HL-60 (cell line): ENCODE results near the gene PHACTR3.

Source experiments
- DNase-seq, 2 experiments: peaks; one replicate each; pipeline ENCODE4 v3.0.0-alpha.2; 2010 to 2020; ENCODE audit warnings: low read depth in 1 of 2, low spot score in 1 of 2
- H3K27ac ChIP-seq: fragments of 250-450 bp; sonication (Bioruptor Pico); replicated peaks from 2 replicates; pipeline ENCODE4 v1.5.1; 2020; ENCODE audit warnings: mild to moderate bottlenecking, moderate library complexity
- H3K27me3 ChIP-seq: fragments of 250-450 bp; sonication (Bioruptor Pico); 2 replicates; pipeline ENCODE4 v1.5.1; 2021; ENCODE audit warnings: mild to moderate bottlenecking, moderate library complexity; ENCODE audit not compliant: insufficient read depth, poor library complexity, severe bottlenecking
- H3K4me3 ChIP-seq: replicated peaks from 2 replicates; pipeline ENCODE4 v1.5.1; 2011; ENCODE audit warnings: mild to moderate bottlenecking, control low read depth, low read length; ENCODE audit not compliant: insufficient read depth
- CTCF ChIP-seq: IDR thresholded peaks from one replicate; pipeline ENCODE4 v1.5.1; 2011; ENCODE audit warnings: low read length, control low read depth, inconsistent platforms; ENCODE audit not compliant: insufficient read depth
- GABPA ChIP-seq: IDR thresholded peaks from 2 replicates; pipeline ENCODE4 v1.6.1; 2012; ENCODE audit warnings: low read depth
- POLR2AphosphoS5 ChIP-seq: IDR thresholded peaks from 2 replicates; pipeline ENCODE4 v1.6.1; 2012; ENCODE audit warnings: low read depth
- REST ChIP-seq: IDR thresholded peaks from 2 replicates; pipeline ENCODE4 v1.6.1; 2012; ENCODE audit warnings: low read depth; ENCODE audit not compliant: insufficient replicate concordance
- SPI1 ChIP-seq: IDR thresholded peaks from 2 replicates; pipeline ENCODE4 v1.6.1; 2012; ENCODE audit warnings: low read depth, mild to moderate bottlenecking, borderline replicate concordance

PHACTR3 gene

GRCh38 chr20:59735486-59735885 lies 131.1 kb downstream of the PHACTR3 start:
- Histone ChIP-seq H3K27ac (no peak overlapping the region), H3K27me3 (peaks cover 2% of the 10 kb centered on the region), H3K4me3 (no peak overlapping the region)
- DNase-seq: no peak
- no peak for TF ChIP-seq REST
- no peak for TF ChIP-seq CTCF
- TF ChIP-seq GABPA: no peak
- no peak for TF ChIP-seq SPI1
- no peak for TF ChIP-seq POLR2AphosphoS5

- H3K27me3 ChIP-seq: peaks cover 2% of the 10 kb centered on the region
- no peak for DNase-seq
- no peak overlapping the region for H3K4me3 ChIP-seq
- no peak overlapping the region for H3K27ac ChIP-seq
- TF ChIP-seq CTCF: no peak
These were observed 131.6 kb downstream of the PHACTR3 start for GRCh38 chr20:59735917-59736316.

- no peak for DNase-seq
- H3K27me3 ChIP-seq: peaks cover 2% of the 10 kb centered on the region
- no peak for TF ChIP-seq REST
- no peak for TF ChIP-seq CTCF
- no peak for TF ChIP-seq POLR2AphosphoS5
- TF ChIP-seq SPI1: no peak
- no peak for TF ChIP-seq GABPA
- no peak overlapping the region for H3K27ac ChIP-seq
- no peak overlapping the region for H3K4me3 ChIP-seq
These were observed 132.0 kb downstream of the PHACTR3 start for GRCh38 chr20:59736366-59736765.

GRCh38 chr20:59737073-59737666 lies 132.8 kb downstream of the PHACTR3 start:
- TF ChIP-seq SPI1: no peak
- no peak for TF ChIP-seq REST
- no peak for TF ChIP-seq CTCF
- TF ChIP-seq POLR2AphosphoS5: no peak
- TF ChIP-seq GABPA: no peak
- no peak for DNase-seq
- H3K4me3 ChIP-seq: no peak overlapping the region
- peaks cover 2% of the 10 kb centered on the region for H3K27me3 ChIP-seq
- no peak overlapping the region for H3K27ac ChIP-seq
